Hematopoietic multipotent progenitor cell treated with erythropoietin and hydrocortisone succinate and interleukin-3 and kit ligand, for 6 days (in vitro differentiated cells): ENCODE data around the gene MYNN.

Experiments
- DNase-seq: peaks from one replicate; pipeline ENCODE4 v3.0.0-alpha.2; 2015

MYNN gene

GRCh38 chr3:169836078-169836941 lies 63.1 kb downstream of the MYNN start:
- no peak for DNase-seq

DNA sequence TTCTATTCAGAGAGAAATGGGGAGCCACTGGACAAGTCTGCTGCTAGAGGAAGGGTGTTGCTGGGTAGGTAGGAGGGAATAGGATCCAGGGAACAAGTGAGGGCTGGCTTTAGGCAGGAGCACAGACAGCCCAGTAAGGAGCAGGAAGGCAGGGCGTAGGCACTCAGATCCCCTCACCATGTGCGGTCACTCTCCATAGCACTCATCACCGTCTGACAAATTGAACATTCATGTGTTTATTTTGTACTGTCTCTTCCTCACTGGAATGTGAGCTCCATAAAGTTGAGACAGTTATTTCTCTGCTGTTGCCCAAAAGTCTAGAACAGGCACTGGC lies 63.7 kb downstream of the MYNN start:
- no peak for DNase-seq

- DNase-seq = no peak
Measured at GRCh38 chr3:169838511-169839030, 65.4 kb downstream of the MYNN start.
